GM18511 (cell line): ENCODE measurements around the gene S100PBP.
"Not testable (repeated sequence)": the region's sequence is repeated elsewhere in the genome, so short reads cannot be mapped to it uniquely, and the experiment has no call there.

Experiments
- ATAC-seq: cut with Tn5 transposase; IDR thresholded peaks from one replicate; pipeline ENCODE4 v1.9.1; 2021; ENCODE audit warnings: mild to moderate bottlenecking, moderate library complexity; ENCODE audit not compliant: unreplicated experiment

The S100PBP gene

DNA sequence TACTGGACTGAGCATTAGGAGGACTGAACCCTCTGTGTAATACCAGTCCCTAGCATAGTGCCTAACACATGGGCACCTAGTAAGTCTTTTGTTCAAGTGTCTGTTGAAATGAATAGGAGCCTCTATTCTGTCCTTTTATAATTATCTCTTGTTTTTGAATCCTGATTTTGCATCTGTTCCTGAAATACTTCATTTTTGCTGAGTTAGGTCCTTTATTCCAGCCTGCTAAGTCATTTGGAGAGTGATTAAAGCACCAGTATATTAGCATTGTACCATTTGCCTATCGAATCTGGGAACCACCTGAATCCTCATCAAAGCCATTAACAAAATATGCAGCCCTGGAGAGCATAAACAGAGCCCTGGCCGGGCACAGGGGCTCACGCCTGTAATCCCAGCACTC is 32.6 kb upstream of the S100PBP start:
- no peak for ATAC-seq

DNA sequence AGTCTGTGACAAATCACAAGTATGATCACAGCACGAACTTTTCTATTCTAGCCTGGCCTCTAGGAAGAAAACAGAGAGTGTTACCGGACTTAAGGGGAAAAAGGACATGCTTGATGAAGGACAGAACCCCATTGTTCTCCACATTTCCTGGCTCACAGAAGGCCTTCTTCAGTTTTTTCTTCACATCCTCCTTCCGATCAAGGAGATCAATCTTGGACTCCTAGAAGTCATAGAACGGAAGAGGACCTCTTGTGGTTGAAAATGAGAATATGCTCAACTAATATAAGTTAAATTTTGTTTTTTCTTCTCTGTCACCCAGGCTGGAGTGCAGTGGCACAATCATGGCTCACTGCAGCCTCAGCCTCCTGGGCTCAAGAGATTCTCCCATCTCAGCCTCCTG is 30.6 kb upstream of the S100PBP start:
- no peak for ATAC-seq

DNA sequence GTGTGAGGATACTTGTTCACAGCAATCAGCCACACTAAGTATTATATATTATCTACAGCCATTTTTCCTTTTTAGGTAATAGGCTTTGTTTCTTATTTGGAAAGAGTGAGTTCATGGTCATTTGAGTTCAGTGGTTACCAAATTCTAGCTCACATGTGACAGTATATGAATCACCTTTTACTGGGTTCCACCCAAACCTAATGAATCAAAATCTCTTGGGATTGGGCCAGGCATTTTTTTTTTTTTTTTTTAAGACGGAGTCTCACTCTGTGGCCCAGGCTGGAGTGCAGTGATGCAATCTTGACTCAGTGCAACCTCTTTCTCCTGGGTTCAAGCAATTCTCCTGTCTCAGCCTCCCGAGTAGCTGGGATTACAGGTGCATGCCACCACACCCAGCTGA is 28.1 kb upstream of the S100PBP start:
- ATAC-seq = not testable (repeated sequence)

DNA sequence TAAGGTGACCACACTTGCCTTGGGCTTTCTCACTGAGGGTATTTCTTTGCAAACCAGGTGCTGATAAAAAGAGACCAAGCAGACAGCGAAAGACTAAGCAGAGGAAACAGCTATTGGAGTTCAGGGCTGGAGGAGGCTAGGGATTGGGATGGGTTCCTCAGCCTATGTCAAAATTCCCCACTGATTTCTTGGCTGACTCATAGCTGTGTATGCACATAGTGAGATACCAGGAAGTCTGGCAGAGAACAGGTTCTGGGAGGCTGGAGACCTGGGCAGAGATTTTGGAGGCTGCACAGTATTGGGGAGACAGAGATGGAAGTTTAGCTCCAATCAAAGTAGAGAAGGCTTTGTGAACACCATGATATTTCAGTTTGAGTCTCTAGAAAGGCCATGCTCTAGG is 25.6 kb upstream of the S100PBP start:
- ATAC-seq = no peak

DNA sequence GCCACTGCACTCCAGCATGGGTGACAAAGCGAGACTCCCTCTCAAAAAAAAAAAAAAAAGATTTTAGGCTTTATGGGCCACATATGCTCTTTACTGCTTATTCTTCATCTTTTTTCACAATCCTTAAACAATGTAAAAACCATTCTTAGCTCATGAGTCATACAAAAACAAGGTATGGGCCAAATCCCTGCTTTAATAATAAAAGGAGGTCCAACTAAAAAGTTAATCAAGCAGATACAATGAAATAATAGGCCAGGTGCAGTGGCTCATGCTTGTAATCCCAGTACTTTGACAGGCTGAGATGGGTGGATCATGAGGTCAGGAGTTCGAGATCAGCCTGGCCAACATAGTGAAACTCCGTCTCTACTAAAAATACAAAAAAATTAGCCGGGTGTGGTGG is 21.7 kb upstream of the S100PBP start:
- not testable (repeated sequence) for ATAC-seq

DNA sequence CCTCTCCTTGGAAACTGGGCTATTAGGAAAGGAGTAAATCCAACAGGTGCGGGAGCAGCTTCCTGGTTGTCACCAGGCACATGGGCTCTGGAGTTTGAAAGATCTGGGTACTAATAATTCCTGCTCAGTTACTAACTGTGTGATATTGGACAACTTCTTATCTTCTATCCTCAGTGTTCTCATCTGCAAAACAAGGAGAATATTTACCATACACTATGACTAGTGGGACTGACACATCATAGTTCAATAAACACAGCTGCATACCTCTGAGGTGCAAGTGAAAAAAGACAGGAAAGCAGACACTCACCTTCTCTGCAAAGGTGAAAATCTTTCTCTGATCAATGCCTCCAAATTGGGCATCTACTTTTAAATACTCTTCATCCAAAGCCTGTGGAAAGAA is 20.0 kb upstream of the S100PBP start:
- ATAC-seq = no peak

DNA sequence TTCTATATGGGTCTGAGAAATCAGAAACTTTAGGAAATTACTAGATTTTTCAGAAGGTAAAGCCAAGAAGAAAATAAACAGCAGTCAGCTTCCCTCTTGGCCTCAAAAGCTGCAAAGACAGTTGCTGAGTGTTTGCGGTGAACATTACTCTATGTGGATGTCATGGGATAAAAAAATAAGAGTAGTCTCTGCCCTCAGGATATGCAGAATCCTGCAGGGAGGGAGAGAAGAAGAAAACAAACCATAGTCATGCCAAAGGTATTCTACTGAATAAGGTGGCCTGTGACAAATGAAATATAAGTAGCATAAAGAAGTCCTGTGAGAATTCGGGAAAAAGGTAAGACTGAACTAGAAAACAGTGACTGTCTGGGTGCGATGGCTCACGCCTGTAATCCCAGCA is 19.3 kb upstream of the S100PBP start:
- ATAC-seq = no peak

DNA sequence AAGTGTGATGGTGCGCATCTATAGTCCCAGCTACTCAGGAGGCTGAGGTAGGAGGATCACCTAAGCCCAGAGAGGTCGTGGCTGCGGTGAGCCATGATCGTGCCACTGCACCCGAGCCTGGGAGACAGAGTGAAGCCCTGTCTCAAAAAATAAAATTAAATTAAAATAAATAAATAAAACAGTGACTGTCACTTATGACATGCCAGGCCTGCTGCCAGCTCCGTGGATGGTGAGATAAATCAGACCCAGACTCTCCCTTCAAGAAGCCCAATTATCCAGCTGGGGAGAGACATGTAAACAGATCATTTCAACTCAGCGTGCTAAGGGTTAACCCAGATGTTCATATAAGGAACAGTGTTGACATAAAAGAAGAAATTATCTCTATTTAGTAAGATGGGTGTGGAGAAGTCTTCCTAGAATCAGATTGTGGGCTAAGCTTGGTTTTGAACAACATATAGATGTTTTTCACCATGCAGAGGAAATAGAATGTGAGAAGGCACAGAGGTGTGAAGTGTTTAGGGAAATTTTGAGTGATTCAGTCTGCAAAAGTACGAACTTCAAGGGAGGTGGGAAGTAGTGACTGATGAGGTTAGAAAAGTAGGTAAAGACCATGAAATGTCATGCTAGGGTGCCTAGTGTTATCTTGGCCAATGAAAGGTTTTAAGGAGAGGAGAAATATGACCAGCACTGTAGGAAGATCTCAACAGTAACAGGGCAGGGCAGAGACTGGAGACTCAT is 18.6 kb upstream of the S100PBP start:
- ATAC-seq = no peak

DNA sequence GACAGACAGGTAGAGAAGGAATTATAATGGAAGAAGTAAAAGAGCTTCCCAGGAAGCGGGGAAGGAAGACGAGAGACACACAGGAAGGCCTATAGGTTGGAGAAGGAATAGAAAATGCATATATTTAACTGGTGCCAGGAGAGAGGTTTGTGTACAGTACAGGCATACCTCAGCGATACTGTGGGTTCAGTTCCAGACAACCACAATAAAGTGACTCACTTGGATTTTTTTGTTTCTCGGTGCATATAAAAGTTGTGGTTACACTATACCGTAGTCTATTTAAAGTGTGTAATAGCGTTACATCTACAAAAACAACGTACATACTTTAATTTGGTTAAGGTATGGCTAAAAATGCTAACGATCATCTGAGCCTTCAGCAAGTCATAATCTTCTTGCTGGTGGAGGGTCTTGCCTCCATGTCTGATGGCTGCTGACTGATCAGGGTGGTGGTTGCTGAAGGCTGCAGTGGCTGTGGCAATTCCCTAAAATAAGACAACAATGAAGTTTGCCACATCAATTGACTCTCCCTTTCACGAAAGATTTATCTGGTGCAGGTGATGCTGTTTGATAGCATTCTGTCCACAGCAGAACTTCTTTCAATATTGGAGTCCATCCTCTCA is 16.2 kb upstream of the S100PBP start:
- ATAC-seq = no peak

DNA sequence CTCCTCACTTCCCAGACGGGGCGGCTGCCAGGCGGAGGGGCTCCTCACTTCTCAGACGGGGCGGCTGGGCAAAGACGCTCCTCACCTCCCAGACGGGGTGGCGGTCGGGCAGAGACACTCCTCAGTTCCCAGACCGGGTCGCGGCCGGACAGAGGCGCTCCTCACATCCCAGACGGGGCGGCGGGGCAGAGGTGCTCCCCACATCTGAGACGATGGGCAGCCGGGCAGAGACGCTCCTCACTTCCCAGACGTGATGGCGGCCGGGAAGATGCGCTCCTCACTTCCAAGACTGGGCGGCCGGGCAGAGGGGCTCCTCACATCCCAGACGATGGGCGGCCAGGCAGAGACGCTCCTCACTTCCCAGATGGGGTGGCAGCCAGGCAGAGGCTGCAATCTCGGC is 13.0 kb upstream of the S100PBP start:
- ATAC-seq = not testable (repeated sequence)

DNA sequence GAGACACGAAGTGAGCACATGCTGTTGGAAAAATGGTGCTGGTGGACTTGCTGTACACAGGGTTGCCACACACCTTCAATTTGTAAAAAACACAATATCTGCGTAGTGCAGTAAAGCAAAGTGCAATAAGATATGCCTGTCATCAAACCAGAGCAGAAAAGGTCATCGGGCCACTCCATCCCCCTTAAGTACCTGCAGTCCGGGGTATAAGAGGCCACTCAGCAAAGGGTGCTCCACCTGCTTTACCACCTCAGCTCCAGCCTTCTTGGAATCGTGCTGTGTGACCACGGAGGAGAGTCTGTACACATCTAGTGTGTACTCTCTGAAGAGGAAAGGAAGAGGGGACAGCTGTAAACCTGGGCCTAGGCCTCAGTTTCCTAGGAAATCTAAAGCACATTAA is 11.2 kb upstream of the S100PBP start:
- ATAC-seq = no peak

DNA sequence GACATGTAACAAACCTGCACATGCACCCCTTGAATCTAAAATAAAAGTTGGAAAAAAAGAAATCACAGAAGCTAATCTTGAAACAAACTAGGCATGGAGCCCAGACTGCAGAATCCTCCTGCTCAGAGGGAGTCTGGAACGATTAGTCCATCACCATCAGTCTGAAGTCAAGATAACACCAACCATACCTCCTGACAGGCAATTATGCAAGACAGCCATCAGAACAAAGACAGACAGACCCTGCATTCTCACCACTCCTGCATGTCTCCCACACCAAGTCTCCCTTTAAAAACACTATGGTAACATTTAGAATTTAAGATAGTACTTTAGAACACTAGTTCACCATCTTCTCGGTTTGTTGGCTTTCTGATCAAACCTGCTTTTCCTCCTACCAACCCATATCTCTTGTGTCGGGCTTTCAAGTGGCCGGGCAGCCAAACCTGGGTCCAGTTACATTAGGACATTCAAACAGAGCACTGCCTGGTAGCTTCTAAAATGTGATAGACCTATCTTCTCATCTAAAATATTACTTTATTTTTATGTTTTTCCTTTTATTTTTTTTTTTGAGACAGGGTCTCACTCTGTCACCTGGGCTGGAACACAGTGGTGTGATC is 10.4 kb upstream of the S100PBP start:
- no peak for ATAC-seq

DNA sequence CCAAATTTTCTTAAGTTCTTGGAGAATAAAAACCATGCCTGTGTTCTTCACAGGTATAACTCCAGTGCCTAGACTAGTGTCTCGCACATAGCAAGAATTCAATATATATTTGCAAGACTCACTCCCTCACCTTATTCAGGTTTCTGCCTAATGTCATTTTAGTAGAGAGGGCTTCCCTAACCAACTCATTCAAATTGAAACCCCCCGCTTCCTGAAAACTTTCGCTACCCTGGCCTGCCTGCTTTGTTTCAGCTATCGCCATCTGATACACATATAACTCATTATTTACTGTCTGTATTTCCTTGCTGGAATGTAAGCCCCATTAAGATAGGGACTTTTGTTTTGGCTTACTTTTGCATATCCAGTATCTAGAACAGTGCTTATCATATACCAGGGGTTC is 8.9 kb upstream of the S100PBP start:
- ATAC-seq = no peak

DNA sequence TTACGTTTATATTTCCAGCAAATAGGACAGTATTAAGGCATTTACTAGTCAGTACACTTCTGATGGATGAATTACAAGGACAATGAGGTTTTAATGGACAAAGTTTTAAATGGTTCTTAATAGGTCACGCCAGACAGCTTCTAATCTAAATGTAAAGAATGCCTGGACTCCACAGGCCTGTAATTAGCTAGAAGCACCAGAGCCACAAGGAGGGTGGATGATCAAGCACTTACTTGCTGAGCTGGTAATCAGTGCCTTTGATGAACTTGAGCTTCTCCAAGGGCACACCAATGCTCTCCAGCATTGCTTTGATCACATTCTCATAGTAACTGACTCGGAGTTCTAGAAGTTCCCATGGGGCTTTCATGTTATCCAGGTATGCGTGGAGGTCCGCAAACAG is 7.1 kb upstream of the S100PBP start:
- no peak for ATAC-seq

DNA sequence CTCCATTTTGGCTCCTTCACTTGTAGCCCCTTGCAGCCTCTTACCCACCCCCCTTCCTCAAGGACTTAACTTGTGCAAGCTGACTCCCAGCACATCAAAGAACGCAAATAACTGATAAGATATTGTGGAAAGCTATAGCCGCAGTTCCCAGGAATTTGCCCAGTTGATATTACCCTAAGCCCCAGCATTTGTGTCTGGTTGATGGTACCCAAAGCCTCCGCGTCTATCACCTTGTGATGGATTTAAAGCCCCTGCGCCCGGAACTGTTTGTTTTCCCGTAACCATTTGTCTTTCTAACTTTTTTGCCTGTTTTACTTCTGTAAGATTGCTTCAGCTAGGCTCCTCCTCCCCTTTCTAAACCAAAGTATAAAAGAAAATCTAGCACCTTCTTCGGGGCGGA is 6.2 kb upstream of the S100PBP start:
- ATAC-seq = no peak

DNA sequence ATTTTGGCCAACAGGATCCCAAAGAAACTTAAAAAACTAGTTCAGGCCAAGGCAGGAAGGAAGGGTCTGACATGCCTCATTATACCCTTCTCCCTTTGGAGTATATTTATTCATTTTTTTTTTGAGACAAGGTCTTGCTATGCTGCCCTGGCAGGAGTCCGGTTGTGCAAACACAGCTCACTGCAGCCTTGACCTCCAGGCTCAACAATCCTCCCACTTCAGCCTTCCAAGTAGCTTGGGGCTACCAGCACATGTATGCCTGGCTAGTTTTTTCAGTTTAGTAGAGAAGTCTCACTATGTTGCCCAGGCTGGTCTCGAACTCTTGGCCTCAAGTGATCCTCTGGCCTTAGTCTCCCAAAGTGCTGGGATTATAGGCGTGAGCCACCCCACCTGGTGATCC is 5.5 kb upstream of the S100PBP start:
- ATAC-seq = no peak

DNA sequence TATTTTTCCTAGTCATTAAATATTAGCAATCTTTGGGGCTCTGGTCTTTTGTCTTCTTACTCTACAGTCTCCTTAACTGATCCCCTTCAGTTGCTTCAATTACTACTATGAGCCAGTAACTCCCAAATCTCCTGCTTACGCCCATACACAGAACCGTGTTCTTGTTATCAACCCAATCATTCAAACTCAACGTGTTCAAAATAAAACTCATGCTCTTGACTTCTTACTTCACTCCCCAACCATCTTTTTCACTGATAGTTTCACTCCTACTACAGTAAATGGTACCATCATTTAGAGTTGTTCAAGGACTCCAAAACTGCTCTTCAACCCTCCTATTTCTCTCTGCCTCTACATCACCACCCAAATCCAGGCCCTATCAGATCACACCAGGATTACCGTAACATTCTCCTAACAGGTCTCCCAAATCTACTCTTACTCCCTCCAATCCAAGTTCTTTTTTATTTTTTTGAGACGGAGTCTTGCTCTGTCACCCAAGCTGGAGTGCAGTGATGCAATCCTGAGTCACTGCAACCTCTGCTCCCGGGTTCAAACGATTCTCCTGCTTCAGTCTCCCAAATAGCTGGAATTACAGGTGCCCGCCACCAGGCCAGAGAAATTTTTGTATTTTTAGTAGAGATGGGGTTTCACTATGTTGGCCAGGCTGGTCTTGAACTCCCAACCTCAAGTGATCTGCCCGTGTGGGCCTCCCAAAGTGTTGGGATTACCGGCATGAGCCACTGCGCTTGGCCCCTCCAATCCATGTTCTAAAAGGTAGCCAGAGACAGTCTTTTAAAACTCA is 3.3 kb upstream of the S100PBP start:
- no peak for ATAC-seq

DNA sequence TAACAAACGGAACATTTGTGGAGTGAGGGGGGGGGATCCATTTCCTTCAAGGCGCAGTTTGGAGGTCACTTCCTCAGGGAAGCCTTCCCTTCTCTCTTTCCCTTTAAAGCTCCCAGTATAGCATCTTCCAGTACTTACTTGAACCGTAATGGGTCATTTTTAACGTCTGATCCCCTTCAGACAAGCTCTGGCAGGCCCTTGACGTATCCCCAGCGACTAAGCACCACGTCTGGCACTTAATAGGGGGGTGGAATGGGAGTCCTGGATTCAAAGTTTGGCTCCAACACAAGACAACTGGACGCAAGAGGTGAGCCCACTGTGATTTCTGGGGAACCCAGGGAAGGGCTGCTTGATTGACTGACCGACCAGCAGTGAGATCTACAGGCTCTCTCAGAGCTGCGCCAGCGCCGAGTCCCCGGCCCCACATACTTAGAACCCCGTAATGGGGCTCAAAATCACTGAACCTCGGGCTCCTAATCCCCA is 736 bp upstream of the S100PBP start:
- ATAC-seq = peak; percentile 19

DNA sequence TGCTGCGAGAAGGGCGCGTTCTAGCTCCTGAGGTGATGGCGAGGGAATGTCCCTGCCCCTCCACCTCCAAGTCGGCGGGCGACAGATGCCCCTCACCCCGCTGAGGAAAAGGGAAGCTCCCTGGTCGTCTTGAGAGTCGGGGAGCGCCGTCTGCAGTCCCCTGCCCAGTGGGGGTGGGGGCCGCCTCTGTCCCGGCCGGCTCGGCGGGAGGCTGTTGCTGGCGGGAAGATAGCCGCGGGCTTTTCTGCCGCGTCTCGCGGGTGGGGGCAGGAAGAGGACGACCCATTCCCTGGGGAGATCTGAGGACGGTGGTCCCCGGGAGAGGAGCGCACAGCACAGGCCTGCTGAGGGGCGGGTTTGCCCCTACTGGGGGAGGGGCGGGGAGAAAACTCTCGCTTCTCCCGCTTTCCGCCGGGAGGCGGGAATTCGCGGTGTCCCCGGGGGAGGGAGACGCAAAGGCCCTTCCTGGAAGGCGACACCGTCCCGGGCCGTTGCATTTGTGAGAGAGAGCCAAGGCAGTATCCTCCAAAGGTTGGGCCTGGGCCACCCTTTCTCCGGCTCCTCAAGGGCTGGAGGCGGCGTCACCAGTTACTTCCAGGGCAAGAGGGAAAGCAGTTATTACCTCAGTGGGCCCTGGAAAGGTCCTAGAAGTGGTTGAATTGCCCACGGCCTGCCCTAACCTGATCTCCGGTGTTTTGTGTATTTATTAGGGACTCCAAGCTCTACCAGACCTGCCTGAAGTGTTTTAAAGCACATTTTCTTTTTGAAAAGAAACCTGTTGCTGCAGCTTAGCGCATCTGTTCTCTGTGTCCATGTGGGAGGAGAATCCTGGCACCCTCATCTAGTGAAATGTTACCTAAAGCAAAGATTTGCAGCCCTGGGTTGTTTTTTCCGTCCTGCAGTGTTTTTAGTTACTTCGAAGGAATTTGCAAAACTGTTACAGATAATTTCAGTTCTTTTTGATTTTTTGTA is 648 bp downstream of the S100PBP start:
- peak; percentile 13 for ATAC-seq

DNA sequence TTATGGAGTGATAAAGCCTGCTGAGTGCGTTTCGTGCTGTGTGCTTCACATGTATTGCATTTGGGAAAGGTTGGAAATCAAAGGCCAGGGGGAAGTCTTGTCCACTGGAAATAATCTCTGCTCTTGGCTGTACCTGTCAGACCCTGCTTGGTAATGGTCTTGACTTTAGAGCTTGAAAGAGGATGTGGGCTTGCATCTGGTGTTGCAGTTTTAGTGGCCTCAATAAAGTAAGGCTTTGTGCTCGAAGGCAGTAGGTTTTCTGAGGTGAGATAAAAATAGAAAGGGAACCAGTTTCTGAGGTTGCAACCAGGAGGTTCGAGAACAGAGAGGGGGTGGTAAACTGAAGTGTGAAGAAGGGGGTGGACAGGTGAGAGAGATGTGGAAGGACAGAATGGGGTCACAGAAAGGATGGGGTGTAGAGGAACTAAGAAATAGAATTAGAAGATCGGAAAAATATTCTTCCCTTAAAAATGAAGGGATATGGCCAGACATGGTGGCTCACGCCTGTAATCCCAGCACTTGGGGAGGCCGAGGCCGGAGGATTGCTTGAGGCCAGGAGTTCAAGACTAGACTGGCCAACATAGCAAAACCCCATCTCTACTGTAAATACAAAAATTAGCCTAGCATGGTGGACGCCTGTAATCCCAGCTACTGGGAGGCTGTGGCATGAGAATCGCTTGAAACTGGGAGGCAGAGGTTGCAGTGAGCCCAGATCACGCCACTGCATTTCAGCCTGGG is 1.5 kb downstream of the S100PBP start:
- ATAC-seq = no peak
